HG03135 (cell line): ENCODE results near the gene ZNF593.

ENCODE experiments used
- ATAC-seq: cut with Tn5 transposase; IDR thresholded peaks from one replicate; pipeline ENCODE4 v1.9.1; 2021; ENCODE audit warnings: mild to moderate bottlenecking, moderate library complexity; ENCODE audit not compliant: unreplicated experiment

Gene ZNF593

GRCh38 chr1:26145960-26146294 is 23.8 kb upstream of the ZNF593 start:
- ATAC-seq, result no peak

- no peak for ATAC-seq
These were observed 20.8 kb upstream of the ZNF593 start for GRCh38 chr1:26148887-26149286.

GRCh38 chr1:26153966-26154532 is 15.7 kb upstream of the ZNF593 start:
- no peak for ATAC-seq

GRCh38 chr1:26154750-26155149 is 15.0 kb upstream of the ZNF593 start:
- ATAC-seq, result no peak

- ATAC-seq, result no peak
These were observed 14.1 kb upstream of the ZNF593 start for GRCh38 chr1:26155370-26156284.

- ATAC-seq, result no peak
These were observed 13.2 kb upstream of the ZNF593 start for GRCh38 chr1:26156285-26157038.

GRCh38 chr1:26158271-26158907 is 11.3 kb upstream of the ZNF593 start:
- no peak for ATAC-seq

GRCh38 chr1:26158908-26159742 is 10.6 kb upstream of the ZNF593 start, which contains the start of gene FAM110D:
FAM110D (plus strand) TSS chr1:26159079; CDS start chr1:26161292, 2,213 bp downstream.
- ATAC-seq, result no peak

- ATAC-seq, result no peak
These were observed 10.0 kb upstream of the ZNF593 start for GRCh38 chr1:26159743-26160039.

- ATAC-seq, result no peak
These were observed 8.9 kb upstream of the ZNF593 start for GRCh38 chr1:26160527-26161414.

GRCh38 chr1:26161415-26162219 is 8.1 kb upstream of the ZNF593 start:
- no peak for ATAC-seq

- no peak for ATAC-seq
These were observed 7.4 kb upstream of the ZNF593 start for GRCh38 chr1:26162220-26162709.

GRCh38 chr1:26163684-26164035 is 6.0 kb upstream of the ZNF593 start:
- ATAC-seq, result no peak

- ATAC-seq, result no peak
These were observed 5.5 kb upstream of the ZNF593 start for GRCh38 chr1:26164036-26164860.

- ATAC-seq, result no peak
These were observed 4.6 kb upstream of the ZNF593 start for GRCh38 chr1:26164861-26165842.

GRCh38 chr1:26166719-26167281 is 2.9 kb upstream of the ZNF593 start:
- no peak for ATAC-seq
